Measurements from ENCODE around the gene COL26A1. TPM values are rescaled to one million over a fixed set of nuclear protein-coding genes. Genes with fewer than 3 reads are reported as not detected.

COL26A1 gene
- total RNA-seq, 6 donors from 2014 or later, result 0.20 to 1.0 (median 0.30) TPM; not detected in 2

DNA sequence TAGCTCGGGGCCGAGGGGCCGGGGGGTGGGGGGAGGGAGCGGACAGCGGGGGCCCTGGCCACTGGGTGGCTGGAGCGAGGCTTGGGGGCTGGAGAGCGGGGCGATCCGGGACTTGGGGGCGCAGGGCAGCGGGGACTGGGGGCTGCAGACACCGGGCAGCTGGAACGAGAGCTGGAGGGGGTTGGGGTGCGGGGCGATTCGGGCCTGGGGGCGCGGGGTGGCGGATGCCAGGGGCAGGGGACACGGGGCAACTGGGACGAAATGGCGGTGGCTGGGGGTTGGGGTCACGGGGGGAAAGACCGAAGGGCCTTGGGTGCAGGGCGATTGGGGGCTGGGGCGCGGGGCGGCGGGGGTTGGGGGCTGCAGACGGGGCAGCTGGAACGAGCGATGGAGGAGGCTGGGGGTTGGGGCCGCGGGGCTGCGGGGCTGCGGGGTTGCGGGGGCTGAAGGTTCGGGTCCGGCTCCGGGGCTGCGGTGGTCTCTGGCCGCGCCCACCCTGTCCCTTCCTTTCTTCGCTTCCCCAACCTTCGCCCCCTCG, 590 bp downstream of the COL26A1 start:
- Histone ChIP-seq H3K36me3 (no peaks in the 10 kb centered on the region), H3K9me3 (no peaks in the 10 kb centered on the region), H3K4me1 (peaks cover 13 to 21% (median 18%) of the 10 kb centered on the region in 4 donors), H3K27me3 (peaks cover 0 to 17% (median 11%) of the 10 kb centered on the region in 4 donors), H3K27ac (no peak overlapping the region), H3K4me3 (peak overlapping the region in 3 of 4 donors; percentile 40 to 53 (median 47))
- peak in 1 of 2 donors; percentile 12 for ATAC-seq (ENCODE audit: low FRiP score in 2 of 2)
- DNase-seq, result no peak
- TF ChIP-seq EP300 (IDR thresholded peaks at IDR 0.05), result no peak
- TF ChIP-seq POLR2A (IDR thresholded peaks at IDR 0.05), result no peak
- TF ChIP-seq POLR2AphosphoS5 (IDR thresholded peaks at IDR 0.05), result no peak
- TF ChIP-seq, protein P1, sequence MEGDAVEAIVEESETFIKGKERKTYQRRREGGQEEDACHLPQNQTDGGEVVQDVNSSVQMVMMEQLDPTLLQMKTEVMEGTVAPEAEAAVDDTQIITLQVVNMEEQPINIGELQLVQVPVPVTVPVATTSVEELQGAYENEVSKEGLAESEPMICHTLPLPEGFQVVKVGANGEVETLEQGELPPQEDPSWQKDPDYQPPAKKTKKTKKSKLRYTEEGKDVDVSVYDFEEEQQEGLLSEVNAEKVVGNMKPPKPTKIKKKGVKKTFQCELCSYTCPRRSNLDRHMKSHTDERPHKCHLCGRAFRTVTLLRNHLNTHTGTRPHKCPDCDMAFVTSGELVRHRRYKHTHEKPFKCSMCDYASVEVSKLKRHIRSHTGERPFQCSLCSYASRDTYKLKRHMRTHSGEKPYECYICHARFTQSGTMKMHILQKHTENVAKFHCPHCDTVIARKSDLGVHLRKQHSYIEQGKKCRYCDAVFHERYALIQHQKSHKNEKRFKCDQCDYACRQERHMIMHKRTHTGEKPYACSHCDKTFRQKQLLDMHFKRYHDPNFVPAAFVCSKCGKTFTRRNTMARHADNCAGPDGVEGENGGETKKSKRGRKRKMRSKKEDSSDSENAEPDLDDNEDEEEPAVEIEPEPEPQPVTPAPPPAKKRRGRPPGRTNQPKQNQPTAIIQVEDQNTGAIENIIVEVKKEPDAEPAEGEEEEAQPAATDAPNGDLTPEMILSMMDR (IDR thresholded peaks at IDR 0.05), result no peak
- WGBS, 2 donors, result 0 to 10% methylated on average over 2 of the region's 46 CpGs

DNA sequence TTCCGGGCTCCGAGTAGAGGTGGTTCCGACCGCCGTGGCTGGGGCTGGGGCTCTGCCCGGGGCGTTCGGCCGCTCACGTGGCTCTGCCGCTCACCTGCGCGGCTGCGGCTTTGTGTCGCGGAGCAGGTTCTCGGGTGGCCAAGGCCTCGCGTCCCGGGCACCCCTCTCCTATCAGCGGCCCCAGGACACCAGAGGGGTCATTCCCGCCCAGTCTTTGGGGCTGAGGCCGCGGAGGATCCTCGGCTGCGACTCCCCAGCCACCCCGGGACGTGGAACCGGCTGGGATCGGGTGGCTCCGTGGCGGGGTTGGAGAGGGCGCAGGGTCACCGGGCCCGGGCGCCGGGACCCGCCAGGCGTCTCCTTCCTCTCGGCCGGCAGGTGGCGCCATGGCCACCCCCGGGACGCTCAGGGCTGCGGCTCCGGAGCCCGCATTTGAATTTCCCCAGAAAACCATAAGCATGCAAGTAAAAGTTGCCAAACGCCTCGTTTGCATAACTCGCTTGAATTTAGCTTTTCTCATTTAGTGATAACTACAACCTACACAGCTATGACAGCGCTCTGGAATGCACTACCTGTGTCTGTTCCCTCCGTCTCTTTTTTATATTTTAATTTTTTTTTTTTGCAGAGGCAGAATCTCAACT, 1.2 kb downstream of the COL26A1 start:
- H3K9me3 ChIP-seq, result no peaks in the 10 kb centered on the region
- H3K4me1 ChIP-seq, result peaks cover 13 to 21% (median 18%) of the 10 kb centered on the region in 4 donors
- H3K27me3 ChIP-seq, result peaks cover 0 to 17% (median 11%) of the 10 kb centered on the region in 4 donors
- no peak overlapping the region for H3K27ac ChIP-seq
- TF ChIP-seq POLR2A (IDR thresholded peaks at IDR 0.05) (no peak), POLR2AphosphoS5 (IDR thresholded peaks at IDR 0.05) (no peak)
- TF ChIP-seq, protein P1 (IDR thresholded peaks at IDR 0.05), result peak; percentile 81 to 88 (median 84)
- WGBS, 2 donors, result 4 to 7% methylated on average over 23 to 36 of the region's 52 CpGs
- peak overlapping the region; percentile 33 to 53 (median 44) for H3K4me3 ChIP-seq
- ATAC-seq (ENCODE audit: low FRiP score in 2 of 2), result peak; percentile 73 to 96
- no peaks in the 10 kb centered on the region for H3K36me3 ChIP-seq
- peak; percentile 61 to 93 for DNase-seq

DNA sequence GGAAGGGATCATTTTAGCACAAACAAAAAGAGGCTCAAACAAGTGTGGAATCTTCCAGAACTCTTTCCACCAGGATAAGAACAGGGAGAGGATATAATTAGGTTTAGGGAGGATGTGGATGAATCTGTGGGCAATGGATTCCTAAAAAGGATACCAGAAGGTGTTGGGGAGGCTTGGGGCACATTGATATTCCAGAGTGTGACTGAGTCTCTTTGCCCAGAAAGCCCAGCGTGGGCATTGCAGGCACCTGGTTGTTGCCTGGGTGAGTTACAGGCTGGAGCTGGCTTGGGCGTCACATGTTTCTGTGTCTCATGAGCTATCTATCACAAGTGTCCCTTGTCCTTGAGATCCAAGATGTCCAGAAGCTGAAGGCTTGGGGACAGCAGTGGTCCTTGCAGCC, 3.3 kb downstream of the COL26A1 start:
- WGBS, 2 donors, result 78 to 90% methylated on average over 1 to 2 of the region's 2 CpGs
- ATAC-seq (ENCODE audit: low FRiP score in 2 of 2) (no peak), DNase-seq (no peak)
- H3K4me3 ChIP-seq, result no peak overlapping the region
- no peak overlapping the region for H3K27ac ChIP-seq
- TF ChIP-seq POLR2AphosphoS5 (IDR thresholded peaks at IDR 0.05) (no peak), EP300 (IDR thresholded peaks at IDR 0.05) (no peak), POLR2A (IDR thresholded peaks at IDR 0.05) (no peak)
- TF ChIP-seq, protein P1 (IDR thresholded peaks at IDR 0.05), result no peak
- H3K9me3 ChIP-seq, result no peaks in the 10 kb centered on the region
- no peaks in the 10 kb centered on the region for H3K36me3 ChIP-seq
- peaks cover 13 to 21% (median 18%) of the 10 kb centered on the region in 4 donors for H3K4me1 ChIP-seq
- H3K27me3 ChIP-seq, result peaks cover 0 to 17% (median 11%) of the 10 kb centered on the region in 4 donors

DNA sequence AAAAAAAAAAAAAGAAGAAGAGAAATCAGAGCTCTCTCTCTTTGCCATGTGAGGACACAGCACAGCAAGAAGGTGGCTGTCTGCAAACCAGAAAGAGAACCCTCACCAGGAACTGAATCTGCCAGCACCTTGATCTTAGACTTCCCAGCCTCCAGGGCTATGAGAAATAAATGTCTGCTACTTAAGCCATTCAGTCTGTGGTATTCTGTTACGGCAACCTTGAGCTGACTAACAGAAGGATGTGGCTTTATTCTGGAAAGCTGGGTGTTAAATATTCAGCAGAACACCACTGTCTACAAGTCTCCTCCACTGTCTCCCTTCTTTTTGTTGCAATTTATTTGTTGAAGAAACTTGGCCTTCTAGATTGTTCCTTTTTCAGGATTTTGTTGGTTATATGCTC, 5.0 kb downstream of the COL26A1 start:
- ATAC-seq (ENCODE audit: low FRiP score in 2 of 2) (no peak), DNase-seq (no peak)
- Histone ChIP-seq H3K27me3 (peaks cover 0 to 13% (median 7%) of the 10 kb centered on the region in 4 donors), H3K27ac (no peak overlapping the region), H3K4me3 (no peak overlapping the region), H3K9me3 (no peaks in the 10 kb centered on the region), H3K4me1 (peaks cover 11 to 17% (median 15%) of the 10 kb centered on the region in 4 donors), H3K36me3 (no peaks in the 10 kb centered on the region)
- WGBS, 2 donors, result 47 to 81% methylated on average over 1 of the region's 1 CpG
- TF ChIP-seq POLR2A (IDR thresholded peaks at IDR 0.05) (no peak), EP300 (IDR thresholded peaks at IDR 0.05) (no peak), POLR2AphosphoS5 (IDR thresholded peaks at IDR 0.05) (no peak)
- TF ChIP-seq, protein P1 (IDR thresholded peaks at IDR 0.05), result no peak
